Osteocyte (in vitro differentiated cells): ENCODE measurements around the gene DYNLL1. TPM values are rescaled to one million over a fixed set of nuclear protein-coding genes. Genes with fewer than 3 reads are reported as not detected.
A peak's percentile ranks its signal among the peaks of the same experiment; 100 is the strongest.

Source experiments
- DNase-seq: peaks from one replicate; pipeline ENCODE4 v3.0.0; 2021; ENCODE audit warnings: mixed read lengths; ENCODE audit not compliant: unreplicated experiment; ENCODE audit errors: extremely low spot score
- H3K27ac Mint-ChIP-seq: one replicate; pipeline ENCODE4 v1.8.0; 2021; ENCODE audit warnings: mild to moderate bottlenecking, mixed read lengths; ENCODE audit not compliant: unreplicated experiment
- H3K27me3 Mint-ChIP-seq: one replicate; pipeline ENCODE4 v1.8.0; 2021; ENCODE audit warnings: mixed read lengths; ENCODE audit not compliant: unreplicated experiment
- H3K36me3 Mint-ChIP-seq: one replicate; pipeline ENCODE4 v1.8.0; 2021; ENCODE audit warnings: mixed read lengths; ENCODE audit not compliant: unreplicated experiment
- H3K4me1 Mint-ChIP-seq: one replicate; pipeline ENCODE4 v1.8.0; 2021; ENCODE audit warnings: mixed read lengths; ENCODE audit not compliant: unreplicated experiment
- H3K4me3 Mint-ChIP-seq: one replicate; pipeline ENCODE4 v1.8.0; 2021; ENCODE audit warnings: mild to moderate bottlenecking, moderate library complexity, mixed read lengths; ENCODE audit not compliant: unreplicated experiment
- H3K9me3 Mint-ChIP-seq: one replicate; pipeline ENCODE4 v1.8.0; 2021; ENCODE audit warnings: mixed read lengths; ENCODE audit not compliant: unreplicated experiment
- total RNA-seq: library from RNA; stranded (reverse); gene quantifications from 2 replicates; pipeline ENCODE4 v1.2.1, GENCODE V29; 2021
- TF ChIP-seq, protein P1 (sequence below): fragments of 200-600 bp; sonication (generic); IDR thresholded peaks from 2 replicates; pipeline ENCODE4 v1.5.0; 2021; ENCODE audit warnings: antibody characterized with exemption, mild to moderate bottlenecking, moderate library complexity

Gene DYNLL1
- total RNA-seq, 1 donor from 2014 or later = 325 TPM

DNA sequence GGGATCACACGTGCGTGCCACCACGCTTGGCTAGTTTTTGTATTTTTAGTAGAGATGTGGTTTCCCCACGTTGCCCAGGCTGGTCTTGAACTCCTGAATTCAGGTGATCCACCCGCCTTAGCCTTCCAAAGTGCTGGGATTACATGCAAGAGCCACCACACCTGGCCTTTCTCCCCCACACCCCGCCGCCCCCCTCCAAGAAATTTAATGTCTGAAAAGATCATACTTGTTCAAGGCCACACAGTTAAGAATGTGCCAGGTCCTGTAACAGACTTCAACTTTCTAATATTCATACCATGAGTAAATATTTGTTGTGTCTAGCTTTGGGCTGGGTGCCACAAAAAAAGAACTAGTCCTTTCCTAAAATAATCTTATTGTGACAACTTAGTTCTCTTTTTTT is 40.6 kb upstream of the DYNLL1 start:
- H3K36me3 Mint-ChIP-seq = peaks cover 23% of the 10 kb centered on the region
- no peaks in the 10 kb centered on the region for H3K4me1 Mint-ChIP-seq
- no peak overlapping the region for H3K4me3 Mint-ChIP-seq
- DNase-seq = no peak
- H3K9me3 Mint-ChIP-seq = no peaks in the 10 kb centered on the region
- TF ChIP-seq, protein P1, sequence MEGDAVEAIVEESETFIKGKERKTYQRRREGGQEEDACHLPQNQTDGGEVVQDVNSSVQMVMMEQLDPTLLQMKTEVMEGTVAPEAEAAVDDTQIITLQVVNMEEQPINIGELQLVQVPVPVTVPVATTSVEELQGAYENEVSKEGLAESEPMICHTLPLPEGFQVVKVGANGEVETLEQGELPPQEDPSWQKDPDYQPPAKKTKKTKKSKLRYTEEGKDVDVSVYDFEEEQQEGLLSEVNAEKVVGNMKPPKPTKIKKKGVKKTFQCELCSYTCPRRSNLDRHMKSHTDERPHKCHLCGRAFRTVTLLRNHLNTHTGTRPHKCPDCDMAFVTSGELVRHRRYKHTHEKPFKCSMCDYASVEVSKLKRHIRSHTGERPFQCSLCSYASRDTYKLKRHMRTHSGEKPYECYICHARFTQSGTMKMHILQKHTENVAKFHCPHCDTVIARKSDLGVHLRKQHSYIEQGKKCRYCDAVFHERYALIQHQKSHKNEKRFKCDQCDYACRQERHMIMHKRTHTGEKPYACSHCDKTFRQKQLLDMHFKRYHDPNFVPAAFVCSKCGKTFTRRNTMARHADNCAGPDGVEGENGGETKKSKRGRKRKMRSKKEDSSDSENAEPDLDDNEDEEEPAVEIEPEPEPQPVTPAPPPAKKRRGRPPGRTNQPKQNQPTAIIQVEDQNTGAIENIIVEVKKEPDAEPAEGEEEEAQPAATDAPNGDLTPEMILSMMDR = no peak
- H3K27me3 Mint-ChIP-seq = no peaks in the 10 kb centered on the region
- no peak overlapping the region for H3K27ac Mint-ChIP-seq

DNA sequence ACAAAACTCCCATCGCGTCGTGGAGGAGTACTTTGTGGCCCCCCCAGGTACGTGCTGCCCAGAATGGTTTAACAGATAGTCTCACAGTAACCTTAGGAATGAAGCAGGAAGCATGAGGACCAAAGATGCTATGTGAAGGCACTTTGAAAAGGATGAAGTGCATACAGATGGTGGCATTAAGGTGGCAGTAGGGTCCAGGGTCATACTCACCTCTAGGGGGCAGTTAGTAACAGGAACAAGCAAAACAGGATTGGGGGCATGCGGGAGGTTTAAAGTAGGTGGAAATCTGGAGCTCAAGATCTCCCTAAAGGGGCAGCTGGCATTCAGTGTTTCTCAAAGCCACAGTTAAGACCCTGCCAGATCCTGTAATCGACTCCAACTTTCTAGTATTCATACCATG is 38.8 kb upstream of the DYNLL1 start:
- Mint-ChIP-seq H3K4me1 (no peaks in the 10 kb centered on the region), H3K9me3 (no peaks in the 10 kb centered on the region), H3K27ac (no peak overlapping the region), H3K4me3 (no peak overlapping the region), H3K36me3 (peaks cover 32% of the 10 kb centered on the region), H3K27me3 (no peaks in the 10 kb centered on the region)
- no peak for DNase-seq
- TF ChIP-seq, protein P1 = peak; percentile 26

DNA sequence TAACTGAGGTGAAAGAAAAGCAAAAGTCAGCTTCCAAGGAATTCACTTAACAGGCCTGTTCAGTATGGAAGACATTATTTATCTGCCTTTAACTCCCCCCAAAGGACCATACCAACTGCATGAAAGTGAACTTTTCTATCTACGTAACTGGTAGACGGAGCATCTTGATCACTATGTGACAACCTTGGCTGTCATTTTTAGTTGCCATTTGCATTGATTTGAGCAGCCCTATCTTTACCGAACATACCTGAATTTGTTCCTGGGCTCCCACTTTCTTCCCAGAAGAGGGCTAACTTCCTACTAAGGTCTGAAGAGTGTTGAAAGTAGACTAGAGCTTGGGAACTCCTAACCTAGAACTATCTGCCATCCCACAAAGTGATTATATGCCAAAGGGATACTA is 35.8 kb upstream of the DYNLL1 start:
- Mint-ChIP-seq H3K4me1 (no peaks in the 10 kb centered on the region), H3K27ac (no peak overlapping the region), H3K27me3 (no peaks in the 10 kb centered on the region), H3K4me3 (no peak overlapping the region), H3K36me3 (peaks cover 41% of the 10 kb centered on the region), H3K9me3 (no peaks in the 10 kb centered on the region)
- TF ChIP-seq, protein P1 = no peak
- DNase-seq = no peak

DNA sequence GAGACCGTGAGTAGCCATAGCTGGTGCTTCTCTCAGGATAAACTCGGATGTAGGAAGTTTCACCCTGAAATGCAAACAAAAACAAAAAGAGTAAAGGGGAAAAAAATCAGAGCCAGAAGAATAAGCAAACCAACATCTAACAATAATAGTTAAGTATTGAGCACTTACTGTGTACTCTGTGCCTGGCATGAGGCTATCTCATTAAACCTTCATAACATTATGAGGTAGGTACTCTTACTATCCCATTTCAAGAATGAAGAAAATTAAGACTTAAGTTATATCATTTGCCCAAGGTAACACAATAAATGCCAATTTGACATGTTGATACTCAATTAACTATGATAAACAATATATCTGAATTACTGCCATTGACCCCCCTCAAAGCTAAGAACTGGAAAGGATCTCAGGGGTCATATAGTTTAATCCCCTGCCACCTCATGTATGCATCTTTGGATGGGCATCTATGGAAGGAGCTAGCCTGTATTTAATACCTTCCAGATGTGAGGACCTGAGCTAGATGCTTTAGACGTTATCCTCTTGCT is 33.7 kb upstream of the DYNLL1 start:
- no peaks in the 10 kb centered on the region for H3K27me3 Mint-ChIP-seq
- no peak overlapping the region for H3K27ac Mint-ChIP-seq
- H3K36me3 Mint-ChIP-seq = peaks cover 37% of the 10 kb centered on the region
- no peaks in the 10 kb centered on the region for H3K9me3 Mint-ChIP-seq
- TF ChIP-seq, protein P1 = no peak
- H3K4me3 Mint-ChIP-seq = no peak overlapping the region
- peaks cover 9% of the 10 kb centered on the region for H3K4me1 Mint-ChIP-seq
- no peak for DNase-seq

DNA sequence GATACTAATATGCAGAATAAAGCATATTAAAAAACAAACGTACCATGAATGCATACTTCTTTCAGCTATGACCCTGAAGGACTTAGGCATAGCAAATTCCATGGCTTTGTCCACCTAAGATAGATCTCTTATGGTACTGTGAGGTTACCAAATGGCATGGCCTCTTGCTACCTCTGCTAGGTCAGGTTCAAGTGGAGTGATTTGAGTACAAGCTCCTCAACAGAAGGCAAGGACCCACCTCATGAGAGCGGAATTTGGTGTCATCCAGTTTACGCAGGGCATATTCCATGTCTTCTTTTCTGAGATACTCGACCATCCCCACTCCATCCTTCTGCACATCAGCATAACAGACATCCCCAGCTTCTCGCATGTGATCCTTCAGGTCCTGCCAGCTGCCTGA is 32.2 kb upstream of the DYNLL1 start:
- TF ChIP-seq, protein P1 = no peak
- Mint-ChIP-seq H3K4me3 (no peak overlapping the region), H3K27ac (no peak overlapping the region), H3K4me1 (peaks cover 20% of the 10 kb centered on the region), H3K36me3 (peaks cover 35% of the 10 kb centered on the region), H3K9me3 (no peaks in the 10 kb centered on the region), H3K27me3 (no peaks in the 10 kb centered on the region)
- DNase-seq = no peak
